K562 (cell line): Measurements from ENCODE around the gene HEXIM2. TPM values are rescaled to one million over a fixed set of nuclear protein-coding genes. Genes with fewer than 3 reads are reported as not detected.

ENCODE experiments used
- BRD9 ChIP-seq: fragments of 450-650 bp; IDR thresholded peaks from 2 replicates; pipeline ENCODE4 v1.6.1; 2018; ENCODE audit warnings: low read depth; ENCODE audit not compliant: partially characterized antibody
- CSDE1 ChIP-seq, 2 experiments: fragments of 450-650 bp; IDR thresholded peaks; 2 replicates each; pipeline ENCODE4 v1.6.1; 2016; ENCODE audit warnings: mild to moderate bottlenecking in 1 of 2
- ETS1 ChIP-seq: conservative IDR thresholded peaks from 2 replicates; pipeline ENCODE4 v1.6.1; 2011; ENCODE audit warnings: low read depth, mild to moderate bottlenecking, low read length; ENCODE audit not compliant: control insufficient read depth
- ETS2 ChIP-seq: IDR thresholded peaks from 2 replicates; pipeline ENCODE4 v1.6.1; 2016; ENCODE audit warnings: borderline replicate concordance, missing genetic modification characterization, mild to moderate bottlenecking, moderate library complexity, missing compliant biosample characterization; ENCODE audit not compliant: poor library complexity, severe bottlenecking
- POLR2H ChIP-seq: IDR thresholded peaks from 2 replicates; pipeline ENCODE4 v1.6.1; 2016; ENCODE audit warnings: missing genetic modification characterization, low read depth, mild to moderate bottlenecking, control low read depth, missing compliant biosample characterization, moderate library complexity
- PYGO2 ChIP-seq: fragments of 450-650 bp; IDR thresholded peaks from 2 replicates; pipeline ENCODE4 v1.6.1; 2016; ENCODE audit warnings: mild to moderate bottlenecking, missing genetic modification characterization, moderate library complexity, missing compliant biosample characterization
- RUNX1 ChIP-seq: sonication (generic); IDR thresholded peaks from 2 replicates; pipeline ENCODE4 v1.6.1; 2016; ENCODE audit warnings: antibody characterized with exemption, low read depth
- SMARCE1 ChIP-seq: fragments of 450-650 bp; IDR thresholded peaks from 2 replicates; pipeline ENCODE4 v1.7.1; 2016; ENCODE audit warnings: mild to moderate bottlenecking
- TAF9B ChIP-seq: fragments of 450-650 bp; IDR thresholded peaks from 2 replicates; pipeline ENCODE4 v1.6.1; 2018; ENCODE audit warnings: mild to moderate bottlenecking; ENCODE audit not compliant: partially characterized antibody
- TBP ChIP-seq: optimal IDR thresholded peaks from 2 replicates; pipeline ENCODE3; 2011; ENCODE audit warnings: low read depth, low read length, improper control_type of control experiment
- TCF3 ChIP-seq: sonication (generic); formaldehyde crosslinking; IDR thresholded peaks from 2 replicates; pipeline ENCODE4 v1.4.0; 2020; ENCODE audit warnings: mild to moderate bottlenecking, missing genetic modification reagents
- USF2 ChIP-seq: sonication (generic); formaldehyde crosslinking; IDR thresholded peaks from 2 replicates; pipeline ENCODE4 v1.5.0; 2020; ENCODE audit warnings: missing genetic modification reagents
- YBX1 ChIP-seq: fragments of 450-650 bp; IDR thresholded peaks from 2 replicates; pipeline ENCODE4 v1.7.1; 2016; ENCODE audit warnings: mild to moderate bottlenecking
- ZKSCAN3 ChIP-seq: fragments of 250-450 bp; sonication (Bioruptor Pico); IDR thresholded peaks from 2 replicates; pipeline ENCODE4 v1.4.0; 2020
- ZNF134 ChIP-seq: fragments of 250-450 bp; sonication (Bioruptor Pico); conservative IDR thresholded peaks from 2 replicates; pipeline ENCODE4 v1.4.0; 2020
- ZNF444 ChIP-seq: fragments of 250-450 bp; sonication (Bioruptor Pico); IDR thresholded peaks from 2 replicates; pipeline ENCODE4 v1.4.0; 2020; ENCODE audit warnings: mild to moderate bottlenecking, moderate library complexity
- ZNF589 ChIP-seq: fragments of 200-800 bp; sonication (Bioruptor generic); IDR thresholded peaks from 2 replicates; pipeline ENCODE4 v1.6.1; 2016; ENCODE audit warnings: low read depth, missing genetic modification characterization, missing compliant biosample characterization
- ZNF76 ChIP-seq: fragments of 250-450 bp; sonication (Bioruptor Pico); IDR thresholded peaks from 2 replicates; pipeline ENCODE4 v1.4.0; 2020; ENCODE audit warnings: mild to moderate bottlenecking, moderate library complexity, borderline replicate concordance
- polyA plus RNA-seq, 8 experiments: library from polyadenylated mRNA; depleted of rRNA in 4 of 8; stranded (reverse) in 5 of 8; unstranded in 3 of 8; fragments of >200 nt; fragmentation: Nextera tagmentation in 2 of 8; fragmentation: Illumina TruSeq in 1 of 8; extraction: Ambion mirVana in 2 of 8; extraction: Trizol in 1 of 8; gene quantifications; 2 replicates each; pipeline versions ENCODE4 v1.2.1 to v1.2.3, GENCODE V29; 2011 to 2014; ENCODE audit warnings: inconsistent platforms in 1 of 8, missing spikeins in 1 of 8
- total RNA-seq, 7 experiments: library from RNA; depleted of rRNA in 6 of 7; stranded (reverse); fragments of >200 nt in 6 of 7; fragmentation: Illumina TruSeq in 2 of 7; extraction: Trizol in 2 of 7; gene quantifications; 2 replicates each; pipeline versions ENCODE4 v1.2.1 to v1.2.3, GENCODE V29; 2011 to 2021; ENCODE audit warnings: low replicate concordance in 1 of 7
- TF ChIP-seq, protein P1 (sequence below): fragments of 450-650 bp; formaldehyde crosslinking; IDR thresholded peaks from 2 replicates; pipeline ENCODE4 v1.4.0; 2020; ENCODE audit warnings: mild to moderate bottlenecking, moderate library complexity
- TF ChIP-seq, protein P2 (sequence below), 2 experiments: fragments of 150-350 bp in 1 of 2; IDR thresholded peaks; 2 replicates each; pipeline ENCODE4 v1.6.1; 2012 to 2016; ENCODE audit warnings: low read depth in 2 of 2, low read length in 2 of 2, mild to moderate bottlenecking in 1 of 2, moderate library complexity in 1 of 2
- TF ChIP-seq, protein P3 (sequence below): fragments of 450-650 bp; formaldehyde crosslinking; conservative IDR thresholded peaks from 2 replicates; pipeline ENCODE4 v1.4.0; 2022; ENCODE audit warnings: mild to moderate bottlenecking, missing genetic modification characterization

Gene HEXIM2
- total and polyA plus RNA-seq, 9 of the 15 experiments (the other 6 are each of a cell fraction or from before 2014, with no cell fraction given): 0.69 to 3.4 (median 1.1) TPM; not detected in 2

GRCh38 chr17:45149037-45149668 is 12.5 kb upstream of the HEXIM2 start (continued):
- TF ChIP-seq ETS1: no peak
- TF ChIP-seq TAF9B: no peak
- TF ChIP-seq TBP: no peak
- TF ChIP-seq, protein P1, sequence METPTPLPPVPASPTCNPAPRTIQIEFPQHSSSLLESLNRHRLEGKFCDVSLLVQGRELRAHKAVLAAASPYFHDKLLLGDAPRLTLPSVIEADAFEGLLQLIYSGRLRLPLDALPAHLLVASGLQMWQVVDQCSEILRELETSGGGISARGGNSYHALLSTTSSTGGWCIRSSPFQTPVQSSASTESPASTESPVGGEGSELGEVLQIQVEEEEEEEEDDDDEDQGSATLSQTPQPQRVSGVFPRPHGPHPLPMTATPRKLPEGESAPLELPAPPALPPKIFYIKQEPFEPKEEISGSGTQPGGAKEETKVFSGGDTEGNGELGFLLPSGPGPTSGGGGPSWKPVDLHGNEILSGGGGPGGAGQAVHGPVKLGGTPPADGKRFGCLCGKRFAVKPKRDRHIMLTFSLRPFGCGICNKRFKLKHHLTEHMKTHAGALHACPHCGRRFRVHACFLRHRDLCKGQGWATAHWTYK (CRISPR knock-in tag): no peak
- TF ChIP-seq, protein P2, sequence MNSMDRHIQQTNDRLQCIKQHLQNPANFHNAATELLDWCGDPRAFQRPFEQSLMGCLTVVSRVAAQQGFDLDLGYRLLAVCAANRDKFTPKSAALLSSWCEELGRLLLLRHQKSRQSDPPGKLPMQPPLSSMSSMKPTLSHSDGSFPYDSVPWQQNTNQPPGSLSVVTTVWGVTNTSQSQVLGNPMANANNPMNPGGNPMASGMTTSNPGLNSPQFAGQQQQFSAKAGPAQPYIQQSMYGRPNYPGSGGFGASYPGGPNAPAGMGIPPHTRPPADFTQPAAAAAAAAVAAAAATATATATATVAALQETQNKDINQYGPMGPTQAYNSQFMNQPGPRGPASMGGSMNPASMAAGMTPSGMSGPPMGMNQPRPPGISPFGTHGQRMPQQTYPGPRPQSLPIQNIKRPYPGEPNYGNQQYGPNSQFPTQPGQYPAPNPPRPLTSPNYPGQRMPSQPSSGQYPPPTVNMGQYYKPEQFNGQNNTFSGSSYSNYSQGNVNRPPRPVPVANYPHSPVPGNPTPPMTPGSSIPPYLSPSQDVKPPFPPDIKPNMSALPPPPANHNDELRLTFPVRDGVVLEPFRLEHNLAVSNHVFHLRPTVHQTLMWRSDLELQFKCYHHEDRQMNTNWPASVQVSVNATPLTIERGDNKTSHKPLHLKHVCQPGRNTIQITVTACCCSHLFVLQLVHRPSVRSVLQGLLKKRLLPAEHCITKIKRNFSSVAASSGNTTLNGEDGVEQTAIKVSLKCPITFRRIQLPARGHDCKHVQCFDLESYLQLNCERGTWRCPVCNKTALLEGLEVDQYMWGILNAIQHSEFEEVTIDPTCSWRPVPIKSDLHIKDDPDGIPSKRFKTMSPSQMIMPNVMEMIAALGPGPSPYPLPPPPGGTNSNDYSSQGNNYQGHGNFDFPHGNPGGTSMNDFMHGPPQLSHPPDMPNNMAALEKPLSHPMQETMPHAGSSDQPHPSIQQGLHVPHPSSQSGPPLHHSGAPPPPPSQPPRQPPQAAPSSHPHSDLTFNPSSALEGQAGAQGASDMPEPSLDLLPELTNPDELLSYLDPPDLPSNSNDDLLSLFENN (IDR thresholded peaks at IDR 0.05; ENCODE audit: low read depth in 2 of 2, low read length in 2 of 2): no peak; a peak in 1 of 4 replicates
- no peak for TF ChIP-seq POLR2H (tag)
- TF ChIP-seq ZNF444: no peak
- no peak for TF ChIP-seq SMARCE1
- no peak for TF ChIP-seq BRD9
- no peak for TF ChIP-seq PYGO2
- TF ChIP-seq USF2 (CRISPR knock-in tag): no peak
- no peak for TF ChIP-seq ZNF76 (CRISPR knock-in tag)
- peak; percentile 14 for TF ChIP-seq TCF3 (CRISPR knock-in tag)
- TF ChIP-seq ZNF134 (CRISPR knock-in tag): no peak
- no peak for TF ChIP-seq ETS2 (tag)
- no peak for TF ChIP-seq YBX1
- TF ChIP-seq ZKSCAN3 (CRISPR knock-in tag): no peak
- TF ChIP-seq RUNX1: no peak
- TF ChIP-seq ZNF589: no peak
- TF ChIP-seq, protein P3, sequence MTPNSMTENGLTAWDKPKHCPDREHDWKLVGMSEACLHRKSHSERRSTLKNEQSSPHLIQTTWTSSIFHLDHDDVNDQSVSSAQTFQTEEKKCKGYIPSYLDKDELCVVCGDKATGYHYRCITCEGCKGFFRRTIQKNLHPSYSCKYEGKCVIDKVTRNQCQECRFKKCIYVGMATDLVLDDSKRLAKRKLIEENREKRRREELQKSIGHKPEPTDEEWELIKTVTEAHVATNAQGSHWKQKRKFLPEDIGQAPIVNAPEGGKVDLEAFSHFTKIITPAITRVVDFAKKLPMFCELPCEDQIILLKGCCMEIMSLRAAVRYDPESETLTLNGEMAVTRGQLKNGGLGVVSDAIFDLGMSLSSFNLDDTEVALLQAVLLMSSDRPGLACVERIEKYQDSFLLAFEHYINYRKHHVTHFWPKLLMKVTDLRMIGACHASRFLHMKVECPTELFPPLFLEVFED (CRISPR knock-in tag): no peak
- TF ChIP-seq CSDE1 (IDR thresholded peaks at IDR 0.05): no peak
